NCI-H128 (cell line): ENCODE results near the gene TFF1.

Experiments used
- DNase-seq: peaks from one replicate; lab custom pipeline; 2025; ENCODE audit not compliant: unreplicated experiment; lab: John Stamatoyannopoulos, UW

TFF1 gene

GRCh38 chr21:42364304-42364865, 1.9 kb downstream of the TFF1 start:
- DNase-seq, result no peak

- no peak for DNase-seq
Measured at GRCh38 chr21:42363312-42363711, 3.0 kb downstream of the TFF1 start.

GRCh38 chr21:42362700-42363099, 3.6 kb downstream of the TFF1 start:
- DNase-seq, result no peak

- no peak for DNase-seq
Measured at GRCh38 chr21:42362198-42362597, 4.1 kb downstream of the TFF1 start.

GRCh38 chr21:42361286-42361685, 5.0 kb downstream of the TFF1 start:
- no peak for DNase-seq

- no peak for DNase-seq
Measured at GRCh38 chr21:42360317-42360716, 6.0 kb downstream of the TFF1 start.

- DNase-seq, result no peak
Measured at GRCh38 chr21:42358937-42359336, 7.4 kb downstream of the TFF1 start.

- DNase-seq, result no peak
Measured at GRCh38 chr21:42358261-42358660, 8.1 kb downstream of the TFF1 start.

GRCh38 chr21:42357307-42357706, 9.0 kb downstream of the TFF1 start:
- no peak for DNase-seq

GRCh38 chr21:42356650-42357049, 9.7 kb downstream of the TFF1 start:
- no peak for DNase-seq

GRCh38 chr21:42356046-42356445, 10.3 kb downstream of the TFF1 start:
- DNase-seq, result no peak

- DNase-seq, result no peak
Measured at GRCh38 chr21:42353623-42354022, 12.7 kb downstream of the TFF1 start.

GRCh38 chr21:42352441-42353095, 13.8 kb downstream of the TFF1 start:
- no peak for DNase-seq

GRCh38 chr21:42351626-42352440, 14.5 kb downstream of the TFF1 start:
- DNase-seq, result no peak

GRCh38 chr21:42350927-42351426, 15.4 kb downstream of the TFF1 start, which contains the start of gene TFF2:
Gene TFF2 (minus strand): TSS chr21:42350994. CDS start chr21:42350957, 37 bp downstream.
- no peak for DNase-seq

GRCh38 chr21:42350318-42350910, 15.9 kb downstream of the TFF1 start:
- no peak for DNase-seq

- no peak for DNase-seq
Measured at GRCh38 chr21:42349420-42350317, 16.7 kb downstream of the TFF1 start.

GRCh38 chr21:42348762-42349161, 17.6 kb downstream of the TFF1 start:
- no peak for DNase-seq

GRCh38 chr21:42347601-42348327, 18.6 kb downstream of the TFF1 start:
- no peak for DNase-seq
